Natural killer cell (primary cell): Measurements from ENCODE around the gene TMCO4. TPM values are rescaled to one million over a fixed set of nuclear protein-coding genes. Genes with fewer than 3 reads are reported as not detected.

ENCODE experiments used
- ATAC-seq, 3 donors: fragments of 150-1000 bp in 2 of 3; fragments of 200-7000 bp in 1 of 3; cut with Tn5 transposase; 1 replicate in 1 of 3; 2 replicates in 2 of 3; pipeline ENCODE4 v1.10.0; 2021; ENCODE audit warnings: mild to moderate bottlenecking in 2 of 3, moderate library complexity in 2 of 3
- DNase-seq, 2 donors: peaks; one replicate each; pipeline versions ENCODE4 v3.0.0 to v3.0.0-alpha.2; 2013 to 2021; ENCODE audit warnings: mixed read lengths in 1 of 2
- H3K27ac ChIP-seq: one replicate; pipeline ENCODE4 v1.5.1; 2013; ENCODE audit warnings: mild to moderate bottlenecking, low read length
- H3K27me3 ChIP-seq: one replicate; pipeline ENCODE4 v1.6.1; 2013; ENCODE audit warnings: low read length; ENCODE audit not compliant: control insufficient read depth, insufficient read depth
- H3K36me3 ChIP-seq: one replicate; pipeline ENCODE4 v1.6.1; 2013; ENCODE audit warnings: low read length; ENCODE audit not compliant: control insufficient read depth, insufficient read depth
- H3K4me1 ChIP-seq: one replicate; pipeline ENCODE4 v1.6.1; 2013; ENCODE audit warnings: low read length; ENCODE audit not compliant: control insufficient read depth, insufficient read depth
- H3K4me3 ChIP-seq: one replicate; pipeline ENCODE4 v1.5.1; 2013; ENCODE audit warnings: low read length
- H3K9me3 ChIP-seq: one replicate; pipeline ENCODE4 v1.6.1; 2013; ENCODE audit warnings: low read length; ENCODE audit not compliant: control insufficient read depth, insufficient read depth
- H3K27ac Mint-ChIP-seq, 2 donors: one replicate each; pipeline ENCODE4 v1.8.0; 2022; ENCODE audit warnings: mild to moderate bottlenecking in 2 of 2, mixed read lengths in 2 of 2, moderate library complexity in 1 of 2
- H3K27me3 Mint-ChIP-seq, 2 donors: one replicate each; pipeline ENCODE4 v1.8.0; 2022; ENCODE audit warnings: low read depth in 2 of 2, mixed read lengths in 2 of 2
- H3K36me3 Mint-ChIP-seq: one replicate; pipeline ENCODE4 v1.8.0; 2022; ENCODE audit warnings: mixed read lengths
- H3K4me1 Mint-ChIP-seq, 2 donors: one replicate each; pipeline ENCODE4 v1.8.0; 2022; ENCODE audit warnings: mixed read lengths in 2 of 2
- H3K4me3 Mint-ChIP-seq: one replicate; pipeline ENCODE4 v1.8.0; 2022; ENCODE audit warnings: mild to moderate bottlenecking, moderate library complexity, mixed read lengths
- H3K9me3 Mint-ChIP-seq, 2 donors: one replicate each; pipeline ENCODE4 v1.8.0; 2022; ENCODE audit warnings: mixed read lengths in 2 of 2
- CTCF ChIP-seq: fragments of 200-600 bp; IDR thresholded peaks from one replicate; pipeline ENCODE4 v1.8.0; 2022; ENCODE audit warnings: antibody characterized with exemption
- WGBS: methylation state at CpG from one replicate; pipeline ENCODE4 v1.1.7; 2013; ENCODE audit warnings: missing lambda C conversion rate; ENCODE audit not compliant: insufficient coverage; 5-methylcytosine and 5-hydroxymethylcytosine counted together
- intact Hi-C: fragments of 100-400 bp; cut with micrococcal nuclease; formaldehyde crosslinking; loops from one replicate; pipeline ENCODE4 v1.14.2; 2022
- total RNA-seq, 4 donors: library from RNA; stranded (reverse); fragments of 120-200 nt in 1 of 4; gene quantifications; one replicate each; pipeline versions ENCODE4 v1.2.3 to v1.2.4, GENCODE V29; 2013 to 2022

Gene TMCO4
- total RNA-seq, 3 donors from 2014 or later (not counting 1 experiment from before 2014, with no cell fraction given): 14.2 to 21.5 (median 18.3) TPM

GRCh38 chr1:19764848-19765247 lies 34.9 kb downstream of the TMCO4 start:
- no peak for ATAC-seq
- no peaks in the 10 kb centered on the region for H3K27me3 Mint-ChIP-seq
- no peaks in the 10 kb centered on the region for H3K4me1 Mint-ChIP-seq
- H3K27ac Mint-ChIP-seq: no peak overlapping the region
- no peaks in the 10 kb centered on the region for H3K36me3 Mint-ChIP-seq
- intact Hi-C loops: loop anchor here (10.0 kb wide), 1 partner anchor 1990 kb away; no protein-coding TSS in a partner anchor
- no peaks in the 10 kb centered on the region for H3K9me3 Mint-ChIP-seq
- no peak for DNase-seq
- Histone ChIP-seq H3K4me1 (no peaks in the 10 kb centered on the region), H3K4me3 (no peak overlapping the region), H3K27ac (no peak overlapping the region), H3K27me3 (no peaks in the 10 kb centered on the region), H3K9me3 (no peaks in the 10 kb centered on the region), H3K36me3 (peaks cover 10% of the 10 kb centered on the region)
- no peak for TF ChIP-seq CTCF
- WGBS: 92% methylated on average over 5 of the region's 5 CpGs
- no peak overlapping the region for H3K4me3 Mint-ChIP-seq

DNA sequence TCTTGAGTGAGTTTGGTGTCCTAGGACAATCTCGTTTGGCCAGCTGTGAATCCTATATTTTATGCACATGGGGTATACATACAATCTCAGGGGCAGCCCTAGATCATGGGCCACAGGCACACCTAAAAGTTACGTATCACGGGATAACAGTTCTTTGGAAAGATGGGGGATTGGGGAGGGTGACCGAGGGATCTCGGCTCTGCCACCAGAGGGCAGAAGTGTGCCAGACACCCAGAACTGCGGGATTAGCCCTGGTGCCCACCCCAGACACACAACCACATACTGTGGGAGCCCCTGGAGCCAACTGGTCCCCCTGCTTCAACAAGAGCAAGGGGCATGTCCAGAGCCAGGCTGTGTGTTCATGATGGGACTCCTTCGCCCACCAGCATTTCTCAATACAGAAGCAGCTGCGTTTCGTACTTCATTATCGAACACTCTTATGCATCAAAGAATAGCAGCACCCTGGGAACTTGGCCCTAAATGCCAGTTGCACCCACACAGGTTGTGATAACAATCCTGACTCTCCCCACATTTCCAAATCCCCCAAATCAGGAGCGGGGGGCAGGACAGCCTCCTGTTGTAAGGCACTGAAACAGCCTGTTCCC lies 37.4 kb downstream of the TMCO4 start:
- Histone ChIP-seq H3K4me1 (no peaks in the 10 kb centered on the region), H3K27me3 (no peaks in the 10 kb centered on the region), H3K36me3 (peaks cover 9% of the 10 kb centered on the region), H3K9me3 (no peaks in the 10 kb centered on the region), H3K4me3 (no peak overlapping the region), H3K27ac (no peak overlapping the region)
- ATAC-seq (peak in 1 of 3 donors; percentile 48), DNase-seq (peak in 1 of 2 donors; percentile 54)
- no peaks in the 10 kb centered on the region for H3K36me3 Mint-ChIP-seq
- intact Hi-C loops: loop anchor here (10.0 kb wide), 1 partner anchor 1993 kb away; no protein-coding TSS in a partner anchor
- TF ChIP-seq CTCF: peak; percentile 31
- no peak overlapping the region for H3K27ac Mint-ChIP-seq
- H3K9me3 Mint-ChIP-seq: no peaks in the 10 kb centered on the region
- H3K27me3 Mint-ChIP-seq: no peaks in the 10 kb centered on the region
- H3K4me1 Mint-ChIP-seq: peaks cover 0 to 6% of the 10 kb centered on the region in 2 donors
- H3K4me3 Mint-ChIP-seq: no peak overlapping the region
- WGBS: 74% methylated on average over 11 of the region's 11 CpGs

GRCh38 chr1:19759740-19760089 lies 40.0 kb downstream of the TMCO4 start:
- Mint-ChIP-seq H3K27ac (no peak overlapping the region), H3K27me3 (no peaks in the 10 kb centered on the region), H3K9me3 (no peaks in the 10 kb centered on the region), H3K4me1 (peaks cover 0 to 6% of the 10 kb centered on the region in 2 donors), H3K4me3 (no peak overlapping the region), H3K36me3 (no peaks in the 10 kb centered on the region)
- Histone ChIP-seq H3K27ac (no peak overlapping the region), H3K4me3 (no peak overlapping the region), H3K36me3 (peaks cover 4% of the 10 kb centered on the region), H3K27me3 (no peaks in the 10 kb centered on the region), H3K9me3 (no peaks in the 10 kb centered on the region), H3K4me1 (no peaks in the 10 kb centered on the region)
- DNase-seq: no peak
- intact Hi-C loops: loop anchor here (10.0 kb wide), 1 partner anchor 1995 kb away; no protein-coding TSS in a partner anchor
- 100% methylated on average over 1 of the region's 1 CpG for WGBS
- no peak for ATAC-seq
- TF ChIP-seq CTCF: no peak
